ENCODE measurements around the gene GSTA1. TPM values are rescaled to one million over a fixed set of nuclear protein-coding genes. Genes with fewer than 3 reads are reported as not detected.

The GSTA1 gene
- not detected in 2 replicates for total RNA-seq

DNA sequence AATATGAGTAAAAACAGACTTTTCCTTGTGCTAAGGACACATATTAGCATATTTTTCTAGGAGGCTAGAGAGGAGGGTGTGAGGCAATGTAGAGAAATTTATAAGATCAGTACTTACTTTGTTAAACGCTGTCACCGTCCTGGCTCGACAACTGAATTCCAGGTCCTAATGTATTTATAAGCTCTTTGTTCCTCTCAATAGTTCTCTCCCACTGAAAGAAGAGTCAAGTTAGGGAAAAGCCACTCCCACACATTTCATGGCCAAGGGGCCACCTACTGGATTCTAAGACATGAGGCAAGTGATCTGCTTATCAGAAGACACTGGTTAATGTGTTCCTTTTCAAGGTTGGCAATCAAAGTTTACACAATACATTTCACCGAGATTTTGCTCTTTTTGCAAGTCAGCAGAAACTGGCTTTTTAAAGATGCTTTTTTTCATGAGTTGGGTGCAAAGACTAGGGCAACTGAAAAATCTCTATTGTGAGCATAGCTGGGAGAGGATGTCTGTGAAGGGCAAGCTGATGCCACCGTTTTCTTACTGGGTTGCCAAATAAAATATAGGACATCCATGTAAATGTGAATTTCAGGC, at the start of gene GSTA1:
GSTA1 (minus strand) TSS at position 149 of the 588 bp plus-strand sequence. CDS start 4,549 bp downstream, outside the sequence.

DNA sequence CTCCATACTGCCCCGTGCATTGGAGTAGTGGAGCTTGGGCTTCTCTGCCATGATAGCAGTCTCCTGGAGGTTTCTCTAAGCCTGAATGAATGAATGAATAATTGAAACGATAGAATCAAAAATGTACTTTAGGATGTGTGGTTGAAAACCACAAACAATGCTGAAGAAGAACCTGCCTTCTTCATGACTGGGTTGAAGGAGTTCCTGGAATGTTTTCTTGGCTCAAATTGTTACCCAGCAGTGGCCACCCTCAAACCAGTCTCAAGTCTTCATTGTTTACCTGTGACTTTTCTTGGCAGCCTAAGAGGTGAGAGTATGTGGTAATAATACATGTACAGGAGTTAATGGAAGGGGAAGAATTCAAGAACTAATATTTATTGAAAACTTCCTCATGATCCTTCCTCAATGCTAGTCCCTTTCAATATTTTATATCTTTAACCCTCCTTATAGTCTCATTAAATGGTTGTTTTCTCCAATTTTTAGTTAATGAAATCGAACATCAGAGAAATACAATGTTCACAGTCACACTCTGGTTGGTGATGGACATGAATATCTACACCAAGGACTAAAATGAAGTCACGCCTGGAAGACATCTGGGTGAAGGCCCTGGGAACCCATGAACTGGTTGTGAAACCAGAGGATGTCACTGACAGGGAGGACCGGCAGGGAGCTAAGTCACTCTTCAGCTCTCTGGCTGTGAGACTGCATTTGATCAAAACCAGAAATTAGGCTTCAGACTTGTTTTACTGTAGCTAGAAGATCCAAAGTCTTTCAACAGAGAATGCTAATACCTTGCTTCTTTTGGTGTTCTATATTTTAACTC, 37.4 kb upstream of the GSTA1 start, which contains the start of gene GSTA5:
GSTA5 (minus strand) TSS at position 51 of the 823 bp plus-strand sequence.

DNA sequence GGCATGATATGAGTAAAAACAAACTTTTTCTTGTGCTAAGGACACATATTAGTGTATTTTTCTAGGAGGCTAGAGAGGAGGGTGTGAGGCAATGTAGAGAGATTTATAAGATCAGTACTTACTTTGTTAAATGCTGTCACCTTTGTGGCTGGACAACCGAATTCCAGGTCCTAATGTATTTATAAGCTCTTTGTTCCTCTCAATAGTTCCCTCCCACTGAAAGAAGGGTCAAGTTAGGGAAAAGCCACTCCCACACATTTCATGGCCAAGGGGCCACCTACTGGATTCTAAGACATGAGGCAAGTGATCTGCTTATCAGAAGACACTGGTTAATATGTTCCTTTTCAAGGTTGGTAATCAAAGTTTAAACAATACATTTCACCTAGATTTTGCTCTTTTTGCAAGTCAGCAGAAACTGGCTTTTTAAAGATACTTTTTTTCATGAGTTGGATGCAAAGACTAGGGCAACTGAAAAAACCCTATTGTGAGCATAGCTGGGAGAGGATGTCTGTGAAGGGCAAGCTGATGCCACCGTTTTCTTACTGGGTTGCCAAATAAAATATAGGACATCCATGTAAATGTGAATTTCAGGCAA, 40.2 kb downstream of the GSTA1 start, which contains the start of gene GSTA2:
GSTA2 (minus strand) TSS at position 154 of the 595 bp plus-strand sequence. CDS start 5,528 bp downstream, outside the sequence.

Other genes with a start within 250 kb of the GSTA1 start
- 64.6 and 67.3 TPM in 2 replicates for gene TRAM2, start 226.8 kb downstream of the GSTA1 start, total RNA-seq
- 45.6 and 50.0 TPM in 2 replicates for gene TMEM14A, start 132.7 kb downstream of the GSTA1 start, total RNA-seq
- gene GSTA2, start 40.3 kb downstream of the GSTA1 start, total RNA-seq: not detected in 2 replicates
- gene GSTA5, start 37.0 kb upstream of the GSTA1 start, total RNA-seq: not detected in 2 replicates
- not detected in 2 replicates for gene GSTA3, start 105.9 kb upstream of the GSTA1 start, total RNA-seq
- gene GSTA4, start 191.5 kb upstream of the GSTA1 start, total RNA-seq: 54.1 and 63.4 TPM in 2 replicates

All from myometrial cell (primary cell).